HUES64 (cell line): Measurements from ENCODE around the gene AKT3. TPM values are rescaled to one million over a fixed set of nuclear protein-coding genes. Genes with fewer than 3 reads are reported as not detected.
"Not testable (repeated sequence)": the region's sequence is repeated elsewhere in the genome, so short reads cannot be mapped to it uniquely, and the experiment has no call there.

Experiments used
- H3K27ac ChIP-seq: 2 replicates; pipeline ENCODE4 v1.7.0; 2013; ENCODE audit warnings: low read depth, low read length, inconsistent platforms
- H3K27me3 ChIP-seq: 2 replicates; pipeline ENCODE4 v1.6.1; 2013; ENCODE audit warnings: mild to moderate bottlenecking, low read length; ENCODE audit not compliant: insufficient read depth
- H3K36me3 ChIP-seq: 2 replicates; pipeline ENCODE4 v1.6.1; 2013; ENCODE audit warnings: mild to moderate bottlenecking, low read length; ENCODE audit not compliant: insufficient read depth
- H3K4me1 ChIP-seq: 2 replicates; pipeline ENCODE4 v1.6.1; 2013; ENCODE audit warnings: mild to moderate bottlenecking, low read length, moderate library complexity; ENCODE audit not compliant: insufficient read depth
- H3K4me3 ChIP-seq: 2 replicates; pipeline ENCODE4 v1.5.1; 2013; ENCODE audit warnings: mild to moderate bottlenecking, low read length, moderate library complexity
- H3K9ac ChIP-seq: 2 replicates; pipeline ENCODE4 v1.6.1; 2013; ENCODE audit warnings: mild to moderate bottlenecking, low read depth, low read length
- H3K9me3 ChIP-seq: 2 replicates; pipeline ENCODE4 v1.6.1; 2013; ENCODE audit warnings: low read depth, low read length; ENCODE audit not compliant: insufficient read depth
- WGBS: fragments of 150-250, 120-280 bp; methylation state at CpG from one replicate; pipeline ENCODE4 v1.1.7; 2013; ENCODE audit warnings: missing lambda C conversion rate; 5-methylcytosine and 5-hydroxymethylcytosine counted together
- polyA plus RNA-seq, 2 experiments: library from polyadenylated mRNA; stranded (reverse); fragments of 50-300 nt; gene quantifications; one replicate each; pipeline ENCODE4 v1.2.3, GENCODE V29; 2013

The AKT3 gene
- polyA plus RNA-seq (2013, experiment 1 of 2), result 8.5 TPM
- polyA plus RNA-seq (2013, experiment 2 of 2), result 12.1 TPM

DNA sequence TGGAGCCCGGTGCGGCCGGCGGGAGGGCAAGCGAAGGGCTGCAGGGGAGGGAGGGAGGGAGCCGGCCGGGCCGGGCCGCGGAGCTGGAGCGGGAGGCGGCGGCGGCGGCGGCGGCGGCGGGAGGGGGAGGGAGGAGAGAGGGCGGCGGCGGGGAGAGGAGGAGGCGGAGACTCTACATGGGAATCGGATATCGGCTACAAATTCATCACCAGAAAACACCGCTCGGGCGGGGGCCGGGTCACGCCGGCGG lies at the start of gene AKT3:
Gene AKT3 (minus strand): TSS at position 42 of the 250 bp plus-strand sequence. CDS start 7,073 bp downstream, outside the sequence.
- peak within 1 kb of the TSS; percentile 97 for H3K27ac ChIP-seq
- 0% methylated on average over 9 of the region's 32 CpGs for WGBS

DNA sequence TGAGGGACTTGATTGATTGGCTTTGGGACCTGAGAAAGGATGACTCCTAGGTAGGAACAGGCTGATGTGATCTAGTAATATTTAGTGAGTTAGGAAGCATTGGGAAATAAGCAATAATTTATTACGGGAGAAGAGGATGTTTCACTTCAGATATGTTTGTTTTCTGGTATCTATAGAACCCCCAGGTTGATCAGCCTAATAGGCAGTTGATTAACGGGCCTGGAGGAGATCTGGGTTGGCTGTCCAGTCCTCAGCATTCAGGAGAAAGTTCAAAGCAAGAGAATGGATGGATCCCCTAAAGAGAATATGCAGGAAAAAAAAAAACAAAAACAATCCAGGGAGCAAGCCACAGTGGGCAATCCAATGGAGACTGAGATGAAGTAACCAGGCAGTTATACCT lies 48.2 kb upstream of the AKT3 start:
- Histone ChIP-seq H3K4me3 (no peak overlapping the region), H3K27ac (no peak overlapping the region), H3K27me3 (no peaks in the 10 kb centered on the region), H3K36me3 (no peaks in the 10 kb centered on the region), H3K9ac (no peak overlapping the region), H3K4me1 (no peaks in the 10 kb centered on the region), H3K9me3 (no peaks in the 10 kb centered on the region)
- WGBS, result 88% methylated on average over 2 of the region's 2 CpGs

More for the DNA sequence above, at the start of gene AKT3:
- peak within 1 kb of the TSS; percentile 79 for H3K4me3 ChIP-seq
- peak within 1 kb of the TSS; percentile 91 for H3K9ac ChIP-seq
- H3K27me3 ChIP-seq, result peaks cover 12% of the 10 kb centered on the region; the same call in 1 of the 2 replicates
- 0 out of 2 replicates have a peak, but pooled peaks cover 3% of the 10 kb centered on the region for H3K9me3 ChIP-seq
- H3K4me1 ChIP-seq, result peaks cover 15% of the 10 kb centered on the region
- H3K36me3 ChIP-seq, result no peaks in the 10 kb centered on the region

DNA sequence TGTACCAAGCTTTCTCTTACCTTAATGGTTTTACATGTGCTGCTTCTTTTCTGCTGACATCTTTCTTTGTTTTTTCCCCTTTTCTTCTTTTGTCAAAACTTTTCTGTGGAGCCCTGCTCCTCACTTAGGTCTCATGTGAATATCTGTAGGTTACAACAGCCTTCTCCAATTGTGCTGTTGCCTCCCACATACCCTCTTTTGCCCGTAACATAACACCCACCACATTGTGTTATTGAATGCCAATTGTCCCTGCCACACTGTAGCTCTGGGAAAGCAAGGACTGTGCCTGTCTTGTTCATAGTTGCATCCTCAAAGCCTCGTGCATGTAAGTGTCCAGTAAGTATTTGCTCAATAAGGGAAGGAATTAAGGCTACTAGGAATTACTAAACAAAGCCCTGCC lies 46.3 kb upstream of the AKT3 start:
- Histone ChIP-seq H3K27me3 (no peaks in the 10 kb centered on the region), H3K4me1 (no peaks in the 10 kb centered on the region)

DNA sequence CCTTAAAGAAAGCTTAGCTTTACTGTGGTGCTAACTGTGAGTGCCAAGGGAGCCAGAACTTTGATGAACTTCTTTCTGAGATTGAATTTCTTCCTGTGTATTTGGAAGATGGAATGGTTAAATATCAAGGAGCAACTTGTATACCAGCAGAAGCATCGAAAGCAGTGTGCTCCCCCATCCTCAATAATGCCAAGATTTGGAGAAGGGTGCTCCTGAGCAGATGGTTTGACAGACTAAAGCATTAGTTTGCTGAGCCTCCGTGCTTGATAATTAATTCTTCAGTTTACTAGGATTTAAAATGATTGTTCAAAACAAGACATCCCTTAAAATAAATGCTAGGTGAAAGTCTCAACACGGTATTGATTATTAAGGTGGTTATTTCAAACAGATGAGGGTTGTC lies 42.4 kb upstream of the AKT3 start:
- no peaks in the 10 kb centered on the region for H3K36me3 ChIP-seq
- no peaks in the 10 kb centered on the region for H3K27me3 ChIP-seq
- H3K4me1 ChIP-seq, result no peaks in the 10 kb centered on the region
- 89% methylated on average over 2 of the region's 3 CpGs for WGBS
- no peak overlapping the region for H3K9ac ChIP-seq
- no peaks in the 10 kb centered on the region for H3K9me3 ChIP-seq
- no peak overlapping the region for H3K4me3 ChIP-seq
- H3K27ac ChIP-seq, result no peak overlapping the region

More for the DNA sequence above, 46.3 kb upstream of the AKT3 start:
- 79% methylated on average over 2 of the region's 2 CpGs for WGBS
- Histone ChIP-seq H3K27ac (no peak overlapping the region), H3K36me3 (no peaks in the 10 kb centered on the region), H3K9ac (no peak overlapping the region), H3K4me3 (no peak overlapping the region), H3K9me3 (no peaks in the 10 kb centered on the region)

DNA sequence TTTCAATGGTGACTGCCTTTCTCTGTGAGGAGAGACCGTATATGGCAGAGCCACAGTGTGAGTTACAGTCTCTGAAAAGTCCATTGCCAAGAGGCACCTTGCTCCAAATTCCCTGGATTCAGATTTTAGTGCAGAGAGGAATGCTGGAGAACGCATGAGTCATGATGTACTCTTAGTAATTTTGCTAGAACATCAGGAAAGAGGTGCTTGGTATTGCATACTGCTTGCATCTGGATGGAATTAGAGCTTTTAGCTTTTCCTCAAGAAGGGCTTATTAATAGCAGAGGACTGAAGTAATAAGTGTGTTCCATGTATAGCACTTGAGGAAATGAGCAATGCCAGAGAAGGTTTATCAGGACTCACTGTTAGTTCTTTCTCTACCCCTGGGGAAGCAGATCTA lies 40.5 kb upstream of the AKT3 start:
- Histone ChIP-seq H3K4me1 (no peaks in the 10 kb centered on the region), H3K9me3 (no peaks in the 10 kb centered on the region), H3K27ac (no peak overlapping the region), H3K36me3 (no peaks in the 10 kb centered on the region), H3K27me3 (no peaks in the 10 kb centered on the region), H3K4me3 (no peak overlapping the region), H3K9ac (no peak overlapping the region)
- 82% methylated on average over 2 of the region's 2 CpGs for WGBS

DNA sequence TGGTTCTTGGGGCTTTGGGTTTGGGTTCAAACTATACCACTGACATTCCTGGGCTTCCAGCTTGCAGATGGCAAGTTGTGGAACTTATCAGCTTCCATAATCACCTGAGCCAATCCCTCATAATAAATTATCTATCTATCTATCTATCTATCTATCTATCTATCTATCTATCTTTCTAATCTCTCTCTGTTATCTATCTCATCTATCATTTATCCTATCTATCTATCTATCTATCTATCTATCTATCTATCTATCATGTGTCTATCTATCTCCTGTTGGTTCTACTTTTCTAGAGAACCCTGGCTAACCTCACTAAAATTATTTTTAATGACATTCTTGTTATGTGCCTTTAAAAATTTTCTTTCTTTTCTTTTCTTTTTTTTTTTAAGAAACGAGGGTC lies 35.8 kb upstream of the AKT3 start:
- H3K9ac ChIP-seq, result no peak overlapping the region

DNA sequence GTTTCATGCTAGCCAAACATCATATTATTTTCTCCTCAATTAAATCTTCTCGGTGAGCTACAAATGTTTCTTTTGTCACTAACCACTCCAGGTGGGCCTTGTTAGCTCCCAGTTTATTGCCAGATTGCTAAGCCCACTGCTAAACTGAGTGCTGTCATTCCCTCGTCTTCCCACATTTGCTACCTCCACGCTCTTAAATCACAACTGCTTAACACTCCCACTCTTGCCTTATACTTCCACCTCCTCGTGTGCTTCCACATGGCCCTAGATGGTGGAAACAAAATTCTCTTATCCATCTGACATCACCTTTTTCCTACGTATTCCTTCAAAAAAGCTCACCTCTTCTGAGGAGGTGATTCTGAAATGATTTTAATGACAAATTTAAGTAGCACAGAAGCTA lies 34.6 kb upstream of the AKT3 start:
- no peaks in the 10 kb centered on the region for H3K27me3 ChIP-seq
- no peaks in the 10 kb centered on the region for H3K9me3 ChIP-seq
- H3K4me3 ChIP-seq, result no peak overlapping the region
- H3K4me1 ChIP-seq, result no peaks in the 10 kb centered on the region
- WGBS, result 86% methylated on average over 4 of the region's 5 CpGs
- no peak overlapping the region for H3K27ac ChIP-seq
- no peaks in the 10 kb centered on the region for H3K36me3 ChIP-seq
- no peak overlapping the region for H3K9ac ChIP-seq

More for the DNA sequence above, 35.8 kb upstream of the AKT3 start:
- no peaks in the 10 kb centered on the region for H3K27me3 ChIP-seq
- no peaks in the 10 kb centered on the region for H3K36me3 ChIP-seq
- H3K27ac ChIP-seq, result no peak overlapping the region
- no peaks in the 10 kb centered on the region for H3K4me1 ChIP-seq
- 78% methylated on average over 1 of the region's 1 CpG for WGBS
- no peak overlapping the region for H3K4me3 ChIP-seq
- no peaks in the 10 kb centered on the region for H3K9me3 ChIP-seq

DNA sequence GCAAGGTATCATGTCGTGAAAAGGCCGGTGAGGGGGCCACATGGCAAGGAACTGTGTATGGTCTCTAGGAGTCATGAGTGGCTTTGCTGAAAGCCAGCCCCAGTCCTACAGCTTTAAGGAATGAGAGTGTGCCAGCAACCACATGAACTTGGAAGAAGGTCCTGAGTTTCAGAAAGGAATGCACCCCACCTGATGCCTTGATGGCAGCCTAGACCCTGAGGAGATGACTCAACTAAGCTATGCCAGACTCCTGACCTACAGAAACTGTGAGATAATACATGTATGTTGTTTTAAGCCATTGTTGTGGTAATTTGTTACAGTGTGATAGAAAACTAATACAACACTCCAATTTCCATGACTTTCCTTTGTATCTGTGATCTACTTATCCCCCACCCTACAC lies 33.5 kb upstream of the AKT3 start:
- Histone ChIP-seq H3K9ac (no peak overlapping the region), H3K27me3 (no peaks in the 10 kb centered on the region), H3K27ac (no peak overlapping the region), H3K4me3 (no peak overlapping the region), H3K4me1 (no peaks in the 10 kb centered on the region), H3K9me3 (no peaks in the 10 kb centered on the region), H3K36me3 (no peaks in the 10 kb centered on the region)
- 89% methylated on average over 2 of the region's 2 CpGs for WGBS

DNA sequence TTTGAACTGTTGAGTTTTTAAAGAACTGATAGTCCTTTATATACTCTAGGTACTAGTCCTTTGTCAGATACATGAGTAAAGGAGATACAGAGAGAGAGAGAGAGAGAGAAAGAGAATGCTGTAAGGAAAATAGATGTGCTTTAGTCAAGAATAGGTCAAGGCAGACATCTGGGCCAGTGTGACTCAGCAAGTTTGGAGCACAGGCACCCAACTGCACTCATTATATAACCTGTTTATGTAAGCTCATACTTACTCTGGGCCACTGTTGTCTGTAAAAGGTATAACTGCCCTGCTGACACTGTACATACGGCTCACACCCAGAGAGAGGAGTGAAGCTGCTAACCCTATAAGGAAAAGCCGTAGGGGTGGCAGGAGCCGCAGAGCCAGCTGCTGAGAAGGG lies 32.2 kb upstream of the AKT3 start:
- 96% methylated on average over 3 of the region's 3 CpGs for WGBS
- H3K27ac ChIP-seq, result no peak overlapping the region

DNA sequence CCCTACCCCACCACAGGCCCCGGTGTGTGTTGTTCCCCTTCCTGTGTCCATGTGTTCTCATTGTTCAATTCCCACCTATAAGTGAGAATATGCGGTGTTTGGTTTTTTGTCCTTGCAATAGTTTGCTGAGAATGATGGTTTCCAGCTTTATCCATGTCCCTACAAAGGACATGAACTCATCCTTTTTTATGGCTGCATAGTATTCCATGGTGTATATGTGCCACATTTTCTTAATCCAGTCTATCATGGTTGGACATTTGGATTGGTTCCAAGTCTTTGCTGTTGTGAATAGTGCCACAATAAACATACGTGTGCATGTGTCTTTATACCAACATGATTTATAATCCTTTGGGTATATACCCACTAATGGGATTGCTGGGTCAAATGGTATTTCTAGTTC lies 27.0 kb upstream of the AKT3 start:
- not testable (repeated sequence) for H3K9ac ChIP-seq, H3K4me3 ChIP-seq, H3K9me3 ChIP-seq, H3K27ac ChIP-seq, H3K4me1 ChIP-seq, H3K27me3 ChIP-seq, H3K36me3 ChIP-seq
- no CpG with 5 or more reads among the region's 3 CpGs for WGBS

More for the DNA sequence above, 32.2 kb upstream of the AKT3 start:
- H3K4me3 ChIP-seq, result no peak overlapping the region
- no peaks in the 10 kb centered on the region for H3K4me1 ChIP-seq
- no peaks in the 10 kb centered on the region for H3K9me3 ChIP-seq
- H3K9ac ChIP-seq, result no peak overlapping the region
- H3K36me3 ChIP-seq, result no peaks in the 10 kb centered on the region
- no peaks in the 10 kb centered on the region for H3K27me3 ChIP-seq

DNA sequence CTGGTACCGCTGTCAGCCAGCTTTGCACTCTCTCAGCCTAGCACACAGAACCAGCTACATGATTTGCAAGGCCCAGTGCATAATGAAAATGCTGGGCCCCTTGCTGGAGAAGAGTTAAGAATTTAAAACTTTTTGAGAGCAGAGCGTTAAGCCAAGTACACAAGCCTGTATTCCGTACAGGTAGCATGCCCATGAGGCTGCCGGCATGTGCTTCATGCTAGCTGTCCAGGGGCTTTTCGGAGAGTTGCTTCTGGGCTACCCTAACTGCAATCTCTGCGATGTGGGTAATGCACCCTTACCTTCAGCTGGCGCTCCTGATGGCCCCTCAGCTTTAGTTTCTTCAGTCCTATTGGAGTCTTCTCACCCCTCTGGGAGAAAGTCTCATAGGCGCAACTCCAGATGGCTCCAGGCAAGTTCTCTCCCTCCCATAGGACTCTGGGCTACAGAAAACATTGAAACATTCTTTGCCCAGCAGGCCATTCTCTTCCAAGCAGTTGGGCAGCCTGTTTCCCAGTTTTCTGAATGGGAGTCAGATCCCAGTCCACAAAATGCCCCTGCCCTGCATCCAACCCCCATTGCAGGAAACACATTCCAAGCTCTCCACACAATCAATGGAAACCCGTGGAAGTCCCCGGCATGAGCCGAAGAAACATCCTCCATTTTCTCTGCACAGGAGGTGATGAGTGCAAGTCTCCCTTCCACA lies 5.7 kb upstream of the AKT3 start:
- Histone ChIP-seq H3K36me3 (no peaks in the 10 kb centered on the region), H3K9me3 (0 out of 2 replicates have a peak, but pooled peaks cover 3% of the 10 kb centered on the region), H3K4me1 (peaks cover 17% of the 10 kb centered on the region), H3K9ac (no peak overlapping the region; the same call in 1 of the 2 replicates), H3K4me3 (no peak overlapping the region), H3K27me3 (peaks cover 12% of the 10 kb centered on the region; the same call in 1 of the 2 replicates), H3K27ac (peak overlapping the region; percentile 20; the same call in 1 of the 2 replicates)
- 81% methylated on average over 11 of the region's 11 CpGs for WGBS
